GM18511 (cell line): Measurements from ENCODE around the gene RNF212.

ENCODE experiments used
- ATAC-seq: cut with Tn5 transposase; IDR thresholded peaks from one replicate; pipeline ENCODE4 v1.9.1; 2021; ENCODE audit warnings: mild to moderate bottlenecking, moderate library complexity; ENCODE audit not compliant: unreplicated experiment

Gene RNF212

DNA sequence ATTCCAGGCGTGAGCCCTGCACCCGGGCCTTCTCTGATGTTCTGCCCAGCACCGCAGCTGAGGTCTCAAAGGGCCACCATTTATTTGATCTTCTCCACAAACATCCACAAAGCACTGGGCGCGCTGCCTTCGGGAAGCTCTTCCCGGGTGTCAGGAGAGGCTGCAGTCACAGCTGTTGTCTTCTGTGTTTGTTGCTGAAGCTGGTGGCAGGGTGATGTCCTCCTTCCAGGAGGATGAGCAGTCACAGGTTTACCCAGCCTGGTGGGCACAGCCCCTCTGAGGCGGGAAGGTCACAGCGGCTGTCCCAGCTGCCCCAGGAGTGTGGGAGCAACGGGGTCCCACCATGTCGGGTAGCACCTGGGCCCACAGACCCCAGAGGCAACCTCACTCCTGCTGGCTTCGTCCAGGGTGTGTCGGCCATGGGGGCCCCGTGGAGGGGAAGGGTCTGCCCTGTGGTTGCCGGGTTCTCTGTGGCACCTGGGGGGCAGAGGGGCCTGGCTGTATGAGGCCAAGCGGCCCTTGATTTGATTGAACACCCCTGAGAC, 74.3 kb downstream of the RNF212 start:
- no peak for ATAC-seq

DNA sequence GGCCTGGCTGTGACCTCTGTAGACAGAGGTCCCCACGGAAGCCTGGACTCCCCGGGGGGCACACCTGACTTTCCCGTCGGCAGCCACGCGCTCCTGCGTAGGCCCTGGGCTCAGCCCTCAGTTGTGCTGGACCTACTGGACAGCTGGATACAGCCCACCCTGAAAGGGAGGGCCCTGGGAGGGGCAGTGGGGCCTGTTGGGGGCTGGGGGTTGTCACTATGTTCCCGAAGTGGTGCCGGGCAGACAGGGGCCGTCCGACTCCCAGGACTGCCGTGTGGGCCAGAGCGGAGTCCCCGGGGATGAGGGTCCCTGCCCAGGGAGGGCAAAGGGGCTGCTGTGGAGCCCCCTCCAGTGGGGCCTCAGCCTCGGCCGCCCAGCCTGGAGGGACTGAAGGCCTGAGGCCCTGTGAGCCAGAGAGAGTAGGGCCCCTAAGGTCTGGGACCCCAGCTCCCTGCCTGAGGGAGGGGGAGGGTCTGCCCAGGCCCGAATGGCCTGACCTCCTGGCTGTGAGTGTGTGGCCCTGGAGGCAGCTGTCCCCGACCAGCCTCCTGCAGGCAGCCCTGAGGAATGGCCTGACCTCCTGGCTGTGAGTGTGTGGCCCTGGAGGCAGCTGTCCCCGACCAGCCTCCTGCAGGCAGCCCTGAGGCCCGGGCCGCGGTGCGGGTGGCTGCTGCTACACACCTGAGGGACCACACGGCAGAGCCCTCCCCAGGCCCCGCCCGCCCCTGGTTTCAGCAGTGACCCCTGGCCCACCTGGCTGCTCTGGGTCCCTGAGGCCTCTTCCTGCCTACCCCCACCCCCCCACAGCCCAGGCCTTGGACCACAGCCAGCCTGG, 76.2 kb downstream of the RNF212 start:
- ATAC-seq: no peak

DNA sequence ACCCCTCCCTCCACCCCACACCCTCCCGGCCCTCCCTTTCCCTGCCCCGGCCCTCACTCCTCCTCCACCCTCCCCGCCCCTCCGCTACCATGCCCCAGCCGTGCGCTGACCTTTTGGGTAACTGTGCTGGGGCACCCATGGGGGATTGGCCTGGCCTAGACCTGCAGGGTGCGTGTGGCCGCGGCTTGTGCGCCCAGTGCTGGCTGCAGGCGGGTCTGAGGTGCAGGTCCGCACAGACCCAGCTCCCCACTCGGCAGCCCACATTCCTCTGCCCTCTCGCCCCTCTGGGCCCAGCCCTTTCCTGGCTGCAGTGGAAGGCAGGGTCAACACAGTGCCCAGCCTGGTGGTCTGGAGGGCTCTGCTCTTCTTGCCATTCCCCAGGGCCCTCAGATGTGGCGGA, 77.3 kb downstream of the RNF212 start:
- no peak for ATAC-seq

DNA sequence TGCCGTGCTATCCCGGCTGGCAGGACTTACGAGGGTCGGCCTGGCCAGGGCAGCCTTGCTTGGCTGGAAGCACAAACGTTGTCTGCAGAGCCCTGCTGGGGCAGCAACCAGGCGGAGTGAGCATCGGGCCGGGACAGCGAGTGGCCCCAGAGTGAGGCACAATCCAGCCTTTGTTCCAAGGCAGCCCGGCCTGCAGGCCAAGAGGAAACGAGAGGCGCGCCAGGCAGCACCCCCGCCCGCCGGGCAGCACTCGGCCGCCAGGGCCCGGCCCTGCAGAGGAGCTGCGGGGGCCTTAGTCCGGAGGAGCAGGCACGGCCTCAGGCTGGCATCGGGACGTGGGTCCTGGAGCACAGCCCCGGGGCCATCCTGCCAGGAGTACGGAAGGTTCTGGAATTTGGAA, 77.9 kb downstream of the RNF212 start:
- no peak for ATAC-seq

DNA sequence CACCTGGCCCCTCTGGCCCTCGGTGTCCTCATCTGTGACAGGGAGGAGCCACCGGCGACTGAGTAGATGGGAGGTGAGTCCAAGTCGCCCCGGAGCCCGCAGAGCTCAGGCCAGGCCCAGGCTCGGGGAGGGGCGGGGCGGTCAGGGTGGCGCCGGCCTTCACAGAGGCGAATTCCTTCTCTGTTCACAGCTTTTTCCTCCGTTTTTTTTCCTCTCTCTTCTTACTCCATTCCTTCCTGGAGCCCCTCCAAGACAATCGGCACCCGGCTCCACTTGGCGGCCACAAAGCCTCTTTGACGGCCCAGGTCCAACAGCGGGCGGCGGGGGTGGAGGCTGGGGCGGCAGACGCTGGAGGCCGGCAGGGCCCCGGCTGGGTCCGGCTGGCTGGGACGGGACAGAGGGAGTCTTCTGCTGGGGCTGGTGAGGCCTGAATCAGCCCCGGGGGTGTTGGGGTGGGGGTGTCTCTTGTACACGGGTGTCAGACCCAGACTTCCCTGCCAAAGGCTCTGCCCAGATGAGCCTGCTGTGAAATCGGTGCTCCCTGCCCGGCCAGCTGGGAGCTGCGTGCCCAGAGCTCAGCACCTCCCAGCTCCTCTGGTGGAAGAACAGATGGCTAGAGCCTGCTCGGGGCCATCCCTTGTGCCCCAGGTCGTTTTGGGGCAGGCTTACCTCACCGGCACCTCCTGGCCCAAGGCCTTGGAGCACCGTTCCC, 79.4 kb downstream of the RNF212 start:
- ATAC-seq: no peak

DNA sequence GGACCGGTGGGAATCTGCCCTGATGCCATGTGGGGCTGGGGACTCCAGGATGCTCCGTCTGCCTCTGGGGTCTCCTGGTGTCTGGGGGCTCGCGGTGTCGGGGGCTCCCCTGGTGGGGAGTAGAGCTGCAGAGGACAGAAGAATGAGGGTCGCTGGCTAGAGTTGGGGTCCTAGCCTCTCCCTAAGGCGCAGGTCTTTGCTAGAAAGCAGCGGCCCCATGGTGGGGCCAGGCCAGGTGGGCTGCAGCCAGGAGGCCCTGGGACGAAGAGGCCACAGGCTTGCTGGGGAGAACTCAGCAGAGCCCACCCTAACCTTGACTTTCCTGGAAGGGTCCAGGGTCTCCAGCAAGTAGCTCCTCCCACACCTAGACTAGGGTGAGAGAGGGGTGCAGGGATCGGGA, 80.5 kb downstream of the RNF212 start:
- no peak for ATAC-seq

DNA sequence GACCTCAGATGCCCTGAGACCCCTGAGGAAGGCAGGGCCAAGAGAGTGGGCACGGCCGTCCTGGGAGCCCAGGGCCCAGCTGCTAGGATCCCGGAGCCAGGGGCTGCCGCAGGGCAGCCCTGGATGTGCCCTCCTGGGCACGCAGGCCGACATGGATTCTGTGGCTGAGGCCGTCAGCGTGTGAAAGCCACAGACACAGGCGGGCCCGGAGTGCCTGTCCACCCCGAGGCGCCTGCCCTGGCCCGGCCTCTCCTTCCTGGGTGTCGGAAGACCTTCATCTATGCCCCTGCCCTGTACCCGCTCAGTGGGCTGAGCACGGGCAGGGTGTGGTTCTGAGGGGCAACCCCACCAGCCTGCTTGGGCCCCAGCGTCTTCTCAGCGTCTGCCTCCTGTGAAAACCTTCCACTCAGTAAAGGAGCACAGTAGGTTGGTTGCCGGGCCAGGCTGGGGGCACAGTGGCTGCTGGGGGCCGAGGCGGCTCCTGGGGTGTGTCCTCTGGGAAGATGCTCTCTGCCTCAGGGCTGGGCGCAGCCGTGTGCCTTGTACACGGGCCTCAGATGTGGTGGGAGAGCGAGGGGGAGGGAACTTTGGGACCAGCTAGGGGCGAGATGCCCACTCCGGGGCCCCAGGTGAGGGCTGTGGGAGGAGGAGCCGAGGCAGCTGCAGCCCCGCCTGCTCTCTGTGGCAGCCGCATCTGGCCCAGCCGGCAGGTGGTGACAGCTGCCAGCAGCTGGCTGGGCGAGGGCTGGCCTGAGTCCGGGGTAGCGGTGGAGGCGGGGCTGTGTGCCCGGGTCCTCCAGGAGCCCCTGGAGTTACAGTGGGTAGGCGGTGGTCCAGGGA, 81.2 kb downstream of the RNF212 start:
- no peak for ATAC-seq

DNA sequence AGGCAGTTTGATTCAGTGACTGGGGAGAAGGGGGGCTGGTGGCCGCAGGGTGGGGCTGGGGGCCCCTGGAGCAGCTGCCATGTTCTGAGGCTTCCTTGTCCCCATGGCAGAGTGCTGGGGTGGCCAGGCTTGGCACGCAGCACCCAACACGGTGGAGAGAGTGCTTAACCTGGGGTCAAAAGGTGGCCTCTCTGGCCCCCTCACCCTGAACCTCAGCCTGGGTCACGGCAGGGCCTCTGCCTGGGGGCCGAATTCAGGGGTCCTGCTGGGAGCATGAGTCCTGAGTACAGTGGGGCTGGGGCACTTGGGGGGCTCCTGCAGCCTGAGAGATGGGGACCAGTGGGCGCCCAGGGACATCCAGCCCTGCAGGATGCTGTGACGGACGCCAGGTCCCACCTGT, 82.0 kb downstream of the RNF212 start:
- no peak for ATAC-seq

DNA sequence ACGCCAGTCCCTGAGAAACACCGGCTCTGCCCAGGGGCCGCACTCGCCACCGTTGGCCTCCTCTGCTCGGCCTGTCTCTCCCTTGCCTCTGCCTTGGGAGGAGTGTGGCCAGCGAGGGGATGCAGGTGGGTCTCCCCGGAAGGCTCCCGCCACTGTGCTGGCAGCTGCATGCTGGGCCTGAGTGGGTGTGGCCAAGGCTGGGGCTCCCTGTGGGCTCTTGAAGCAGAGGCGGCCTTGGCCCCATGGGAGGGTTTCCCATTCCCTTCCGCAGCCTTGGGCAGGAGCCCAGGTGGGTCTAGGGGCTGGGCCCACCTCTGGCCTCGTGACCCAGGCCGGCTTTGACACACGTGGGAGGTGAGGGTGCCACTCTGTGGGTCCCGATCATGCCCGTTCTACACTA, 82.8 kb downstream of the RNF212 start:
- no peak for ATAC-seq

DNA sequence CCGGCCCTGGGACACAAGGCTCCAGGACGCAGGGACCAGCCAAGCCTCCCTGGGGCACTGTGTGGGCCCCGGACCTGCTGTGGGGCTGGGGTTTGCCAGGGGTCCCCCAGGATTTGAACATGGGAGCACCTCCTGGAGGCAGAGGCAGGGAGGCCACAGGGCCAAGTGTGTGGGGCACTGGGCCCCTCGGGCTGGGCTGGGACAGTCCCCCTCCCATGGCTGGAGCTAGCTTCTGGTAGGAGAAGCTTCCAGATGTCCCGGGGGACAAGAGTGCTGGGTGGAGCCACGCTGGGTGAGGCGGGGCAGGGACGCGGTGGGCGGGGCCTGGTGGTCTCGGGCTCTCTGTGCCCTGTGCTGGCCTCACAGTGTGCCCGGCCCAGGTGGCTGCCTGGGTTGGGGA, 83.3 kb downstream of the RNF212 start:
- no peak for ATAC-seq

DNA sequence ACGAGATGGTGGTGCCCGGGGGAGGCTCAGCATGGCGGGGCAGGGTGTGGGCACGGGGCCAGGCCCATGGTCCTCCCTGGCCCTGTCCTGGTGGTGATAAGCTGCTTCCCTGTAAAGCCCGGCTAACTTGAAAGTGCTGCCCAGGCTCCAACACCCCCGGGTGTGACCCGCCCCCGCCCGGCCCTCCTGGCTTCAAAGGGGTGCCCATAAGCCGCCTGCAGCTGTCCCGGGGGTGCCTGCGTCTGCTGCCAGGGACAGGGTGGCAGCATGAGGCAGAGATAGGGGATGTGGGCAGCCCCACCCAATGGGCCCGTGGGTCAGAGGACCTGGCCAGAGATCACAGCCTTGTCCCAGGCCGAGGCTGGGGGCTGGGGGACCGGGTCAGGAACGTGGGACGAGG, 83.8 kb downstream of the RNF212 start:
- no peak for ATAC-seq

DNA sequence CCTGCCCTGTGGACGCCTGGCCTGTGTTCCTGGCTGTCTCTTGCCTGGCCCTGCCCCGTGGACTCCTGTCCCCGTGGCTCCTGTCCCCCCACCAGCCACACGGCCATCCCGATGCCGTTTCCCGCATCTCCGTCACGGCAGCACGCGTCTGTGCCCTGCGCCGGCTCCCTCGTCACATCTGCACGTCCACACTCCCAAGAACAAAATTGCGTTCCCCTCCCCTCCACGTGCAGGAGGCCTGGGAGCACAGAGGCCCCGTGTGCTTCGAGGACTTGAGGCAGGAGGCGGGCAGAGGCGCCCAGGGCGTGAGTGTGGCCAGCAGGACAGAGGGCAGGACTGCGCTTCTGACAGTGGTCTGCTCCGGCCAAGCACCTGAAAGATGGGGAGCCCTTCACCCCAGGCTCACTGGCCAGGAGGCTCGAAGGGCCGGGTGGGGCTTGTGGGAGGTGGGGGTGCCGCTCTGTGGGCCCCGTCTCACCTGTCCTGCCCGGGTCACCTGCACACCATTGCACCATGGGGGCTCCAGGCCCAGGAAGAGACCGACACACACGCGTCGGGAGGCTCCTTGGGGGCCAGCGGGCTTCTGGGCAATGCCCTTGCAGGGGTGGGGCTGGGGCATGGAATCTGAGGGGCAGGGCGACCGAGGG, 84.7 kb downstream of the RNF212 start:
- no peak for ATAC-seq

DNA sequence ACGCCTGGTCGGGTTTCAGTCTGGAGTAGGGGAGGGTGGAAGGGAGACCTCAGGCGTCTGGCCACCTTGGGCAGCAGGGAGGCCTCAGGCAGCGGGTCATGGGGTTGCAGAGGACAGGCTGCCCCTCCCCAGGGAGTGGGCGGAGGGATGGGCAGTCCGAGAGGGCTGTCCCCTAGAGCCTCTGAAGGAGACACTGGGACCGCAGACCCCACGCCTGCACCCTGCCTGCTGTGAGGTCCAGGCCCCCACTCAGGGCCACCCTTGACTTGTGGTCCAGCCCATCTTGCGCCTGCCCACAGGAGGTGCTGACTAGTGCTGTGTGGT, 85.5 kb downstream of the RNF212 start:
- ATAC-seq: no peak

DNA sequence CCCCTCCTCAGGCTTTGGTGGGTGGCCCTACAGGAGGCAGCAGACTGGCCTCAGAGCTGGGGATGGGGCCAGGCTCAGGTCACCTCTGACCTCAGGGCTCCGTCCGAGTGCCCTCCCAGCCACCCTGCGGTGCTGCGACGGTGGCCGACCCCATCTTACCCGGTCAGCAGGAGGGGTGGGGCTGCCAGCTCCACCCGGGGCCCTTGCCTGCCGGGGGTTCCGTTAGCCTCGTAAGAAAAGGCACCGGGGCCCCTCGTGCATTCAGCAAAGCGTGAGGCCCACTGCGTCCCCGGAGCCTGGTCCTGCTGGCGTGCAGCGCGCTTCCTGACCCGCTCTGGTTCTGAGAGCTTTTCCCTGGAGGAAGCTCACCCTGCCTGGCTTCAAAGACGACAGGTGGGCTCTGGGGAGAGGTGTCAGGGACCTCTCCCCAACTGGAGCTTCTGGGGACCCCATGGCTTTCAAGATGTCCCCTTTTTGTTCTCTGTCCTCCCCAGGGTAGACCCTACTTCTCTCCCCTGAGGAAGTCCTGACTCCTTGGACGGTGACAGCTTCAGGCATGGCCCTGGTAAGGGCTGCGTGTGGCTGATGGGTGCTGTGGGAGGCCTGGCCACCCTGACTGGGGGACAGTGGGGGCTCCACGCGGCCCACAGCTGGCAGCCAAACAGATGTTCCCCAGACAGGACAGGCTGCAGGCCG, 86.0 kb downstream of the RNF212 start:
- ATAC-seq: no peak

DNA sequence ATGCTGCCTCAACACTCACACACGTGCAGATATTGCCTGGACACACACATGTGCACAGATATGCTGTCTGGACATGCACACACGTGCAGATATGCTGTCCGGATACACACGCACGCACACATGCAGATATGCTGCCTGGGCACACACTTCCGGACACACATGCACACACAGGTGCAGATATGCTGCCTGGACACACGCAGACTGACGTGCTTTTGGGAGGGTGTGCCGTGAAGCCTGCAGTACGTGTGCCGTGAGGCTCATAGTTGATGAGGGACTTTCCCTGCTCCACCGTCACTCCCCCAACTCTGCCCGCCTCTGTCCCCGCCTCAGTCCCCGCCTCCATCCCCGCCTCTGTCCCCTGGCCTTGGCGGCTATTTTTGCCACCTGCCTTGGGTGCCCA, 87.2 kb downstream of the RNF212 start:
- ATAC-seq: peak; percentile 67

DNA sequence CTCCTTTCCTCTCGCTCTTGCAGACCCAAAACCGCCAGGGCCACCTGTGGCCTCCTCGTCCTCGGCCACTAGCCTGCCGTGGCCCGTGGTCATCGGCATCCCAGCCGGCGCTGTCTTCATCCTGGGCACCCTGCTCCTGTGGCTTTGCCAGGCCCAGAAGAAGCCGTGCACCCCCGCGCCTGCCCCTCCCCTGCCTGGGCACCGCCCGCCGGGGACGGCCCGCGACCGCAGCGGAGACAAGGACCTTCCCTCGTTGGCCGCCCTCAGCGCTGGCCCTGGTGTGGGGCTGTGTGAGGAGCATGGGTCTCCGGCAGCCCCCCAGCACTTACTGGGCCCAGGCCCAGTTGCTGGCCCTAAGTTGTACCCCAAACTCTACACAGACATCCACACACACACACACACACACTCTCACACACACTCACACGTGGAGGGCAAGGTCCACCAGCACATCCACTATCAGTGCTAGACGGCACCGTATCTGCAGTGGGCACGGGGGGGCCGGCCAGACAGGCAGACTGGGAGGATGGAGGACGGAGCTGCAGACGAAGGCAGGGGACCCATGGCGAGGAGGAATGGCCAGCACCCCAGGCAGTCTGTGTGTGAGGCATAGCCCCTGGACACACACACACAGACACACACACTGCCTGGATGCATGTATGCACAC, 88.3 kb downstream of the RNF212 start:
- no peak for ATAC-seq

DNA sequence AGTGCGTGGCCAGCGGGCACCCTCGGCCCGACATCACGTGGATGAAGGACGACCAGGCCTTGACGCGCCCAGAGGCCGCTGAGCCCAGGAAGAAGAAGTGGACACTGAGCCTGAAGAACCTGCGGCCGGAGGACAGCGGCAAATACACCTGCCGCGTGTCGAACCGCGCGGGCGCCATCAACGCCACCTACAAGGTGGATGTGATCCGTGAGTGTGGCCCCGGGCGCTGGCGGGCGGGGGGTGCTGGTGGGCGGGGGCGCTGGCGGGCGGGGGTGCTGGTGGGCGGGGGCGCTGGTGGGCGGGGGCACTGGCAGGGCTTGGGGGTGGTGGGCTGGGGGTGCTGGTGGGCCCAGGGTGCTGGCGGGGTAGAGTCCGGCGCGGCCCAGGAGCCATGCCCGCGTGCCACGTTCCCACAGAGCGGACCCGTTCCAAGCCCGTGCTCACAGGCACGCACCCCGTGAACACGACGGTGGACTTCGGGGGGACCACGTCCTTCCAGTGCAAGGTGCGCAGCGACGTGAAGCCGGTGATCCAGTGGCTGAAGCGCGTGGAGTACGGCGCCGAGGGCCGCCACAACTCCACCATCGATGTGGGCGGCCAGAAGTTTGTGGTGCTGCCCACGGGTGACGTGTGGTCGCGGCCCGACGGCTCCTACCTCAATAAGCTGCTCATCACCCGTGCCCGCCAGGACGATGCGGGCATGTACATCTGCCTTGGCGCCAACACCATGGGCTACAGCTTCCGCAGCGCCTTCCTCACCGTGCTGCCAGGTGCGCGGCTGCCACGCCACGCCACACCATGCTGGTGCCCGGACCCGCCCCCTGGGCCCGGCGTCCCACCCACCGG, 89.2 kb downstream of the RNF212 start:
- no peak for ATAC-seq

DNA sequence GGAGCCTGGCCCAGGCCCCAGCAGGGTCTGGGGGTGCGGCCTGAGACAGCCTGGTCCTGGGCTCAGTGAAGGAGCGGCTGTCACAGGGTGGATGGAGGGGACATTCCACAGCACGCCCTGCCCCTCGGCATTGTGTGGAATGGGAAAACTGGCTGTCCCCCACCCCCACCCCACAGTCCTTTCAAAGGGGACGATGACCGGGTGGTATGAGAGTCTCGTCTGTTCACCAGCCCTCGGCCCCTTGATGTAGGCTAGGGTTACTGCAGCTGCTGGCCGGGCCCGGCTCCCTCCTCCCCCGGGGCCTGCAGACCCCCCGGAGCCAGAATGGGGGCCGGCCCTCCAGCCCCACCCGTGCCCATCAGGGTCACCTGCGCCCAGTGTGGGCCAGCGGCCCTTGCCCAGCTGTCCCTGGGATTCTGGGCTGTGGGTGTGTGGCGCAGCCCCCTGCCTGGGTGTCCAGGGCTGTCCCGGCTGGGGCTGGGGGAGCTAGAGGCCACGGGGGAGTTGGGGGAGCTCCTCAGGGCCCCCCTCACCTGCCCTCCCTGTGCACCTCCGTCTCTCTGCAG, 90.2 kb downstream of the RNF212 start:
- no peak for ATAC-seq

DNA sequence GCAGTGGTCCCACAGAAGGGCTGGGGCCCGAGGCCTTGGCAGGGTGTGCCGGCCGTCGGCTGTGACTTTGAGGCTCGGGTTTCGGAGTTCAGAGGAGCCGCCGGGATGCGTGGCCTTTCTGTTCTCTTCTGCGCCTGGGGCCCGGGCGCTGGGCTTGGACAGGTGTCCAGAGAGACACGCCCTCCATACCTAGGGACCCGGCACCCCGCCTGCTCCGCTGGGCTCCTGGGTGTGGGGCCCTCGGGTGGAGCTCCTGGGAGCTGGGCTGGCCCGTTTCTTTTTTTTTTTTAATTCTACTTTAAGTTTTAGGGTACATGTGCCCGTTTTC, 90.7 kb downstream of the RNF212 start:
- no peak for ATAC-seq
